CD4-positive, alpha-beta memory T cell (primary cell): Measurements from ENCODE around the gene MEIS2. TPM values are rescaled to one million over a fixed set of nuclear protein-coding genes. Genes with fewer than 3 reads are reported as not detected.

Experiments
- CTCF ChIA-PET: fragments of 350-600 bp; sonication (Branson Sonifier 250); formaldehyde crosslinking; loops from one replicate; lab custom pipeline; 2021; ENCODE audit warnings: inconsistent platforms; ENCODE audit not compliant: partially characterized antibody; lab: Charles Lee
- POLR2A ChIA-PET: fragments of 350-600 bp; sonication (Branson Sonifier 250); formaldehyde crosslinking; loops from one replicate; lab custom pipeline; 2021; ENCODE audit not compliant: partially characterized antibody; lab: Charles Lee
- DNase-seq, 5 donors: peaks; one replicate each; pipeline versions ENCODE4 v3.0.0 to v3.0.0-alpha.2; 2020 to 2022; ENCODE audit warnings: mixed read lengths in 1 of 5
- H3K27ac ChIP-seq: one replicate; pipeline ENCODE4 v1.7.0; 2013; ENCODE audit warnings: low read depth, low read length
- H3K27me3 ChIP-seq: 2 replicates; pipeline ENCODE4 v1.7.0; 2013; ENCODE audit warnings: mild to moderate bottlenecking, low read length, moderate library complexity; ENCODE audit not compliant: insufficient read depth
- H3K36me3 ChIP-seq: 2 replicates; pipeline ENCODE4 v1.7.0; 2013; ENCODE audit warnings: mild to moderate bottlenecking, low read length, moderate library complexity; ENCODE audit not compliant: insufficient read depth
- H3K4me1 ChIP-seq: 2 replicates; pipeline ENCODE4 v1.7.0; 2013; ENCODE audit warnings: mild to moderate bottlenecking, low read length, moderate library complexity; ENCODE audit not compliant: insufficient read depth
- H3K4me3 ChIP-seq, 2 donors: one replicate each; pipeline ENCODE4 v1.7.0; 2013; ENCODE audit warnings: low read length in 2 of 2, mild to moderate bottlenecking in 1 of 2
- H3K9me3 ChIP-seq, 2 donors: one replicate each; pipeline ENCODE4 v1.7.0; 2013; ENCODE audit warnings: low read length in 2 of 2, control low read depth in 1 of 2; ENCODE audit not compliant: control insufficient read depth in 1 of 2
- H3K27ac Mint-ChIP-seq, 7 donors: one replicate each; pipeline ENCODE4 v1.8.0; 2020 to 2021; ENCODE audit warnings: mixed read lengths in 7 of 7, mild to moderate bottlenecking in 6 of 7, inconsistent platforms in 3 of 7, moderate library complexity in 3 of 7
- H3K27me3 Mint-ChIP-seq, 2 donors: one replicate each; pipeline ENCODE4 v1.8.0; 2020 to 2021; ENCODE audit warnings: mixed read lengths in 2 of 2
- H3K36me3 Mint-ChIP-seq, 2 donors: one replicate each; pipeline ENCODE4 v1.8.0; 2020 to 2021; ENCODE audit warnings: mixed read lengths in 2 of 2, inconsistent platforms in 1 of 2, mild to moderate bottlenecking in 1 of 2
- H3K4me1 Mint-ChIP-seq, 4 donors: one replicate each; pipeline ENCODE4 v1.8.0; 2020 to 2021; ENCODE audit warnings: mixed read lengths in 4 of 4, mild to moderate bottlenecking in 1 of 4
- H3K4me3 Mint-ChIP-seq, 8 donors: one replicate each; pipeline ENCODE4 v1.8.0; 2020 to 2021; ENCODE audit warnings: mixed read lengths in 8 of 8, mild to moderate bottlenecking in 7 of 8, moderate library complexity in 6 of 8, inconsistent platforms in 3 of 8
- H3K9me3 Mint-ChIP-seq, 8 donors: one replicate each; pipeline ENCODE4 v1.8.0; 2020 to 2021; ENCODE audit warnings: mixed read lengths in 8 of 8, mild to moderate bottlenecking in 5 of 8, inconsistent platforms in 3 of 8, moderate library complexity in 1 of 8
- intact Hi-C: fragments of 100-400 bp; cut with micrococcal nuclease; formaldehyde crosslinking; loops from one replicate; pipeline ENCODE4 v1.15.1; 2023
- polyA plus RNA-seq, 2 donors: library from polyadenylated mRNA; unstranded; fragments of 300-500 nt; fragmentation: Illumina TruSeq; gene quantifications; one replicate each; pipeline ENCODE4 v1.2.3, GENCODE V29; 2021
- total RNA-seq, 2 experiments: library from RNA; stranded (reverse); gene quantifications; one replicate each; pipeline ENCODE4 v1.2.3, GENCODE V29; 2021

Gene MEIS2
- total and polyA plus RNA-seq, 4 experiments from 2014 or later: not detected

GRCh38 chr15:37137221-37137620 lies 36.9 kb upstream of the MEIS2 start:
- intact Hi-C loops: no loop called here
- no peaks in the 10 kb centered on the region for H3K36me3 ChIP-seq
- H3K4me1 ChIP-seq: no peaks in the 10 kb centered on the region
- H3K27me3 ChIP-seq: no peaks in the 10 kb centered on the region
- CTCF ChIA-PET: no interaction called here
- H3K4me3 ChIP-seq: no peak overlapping the region
- DNase-seq: no peak
- H3K4me1 Mint-ChIP-seq: no peaks in the 10 kb centered on the region
- H3K9me3 Mint-ChIP-seq: no peaks in the 10 kb centered on the region
- H3K9me3 ChIP-seq: no peaks in the 10 kb centered on the region
- POLR2A ChIA-PET: no interaction called here
- no peak overlapping the region for H3K27ac Mint-ChIP-seq
- H3K27me3 Mint-ChIP-seq: peaks cover 0 to 7% of the 10 kb centered on the region in 2 donors
- H3K4me3 Mint-ChIP-seq: no peak overlapping the region
- H3K27ac ChIP-seq: no peak overlapping the region
- H3K36me3 Mint-ChIP-seq: no peaks in the 10 kb centered on the region

GRCh38 chr15:37136666-37137065 lies 36.3 kb upstream of the MEIS2 start:
- Histone ChIP-seq H3K36me3 (no peaks in the 10 kb centered on the region), H3K9me3 (no peaks in the 10 kb centered on the region), H3K27me3 (no peaks in the 10 kb centered on the region), H3K4me1 (no peaks in the 10 kb centered on the region), H3K4me3 (no peak overlapping the region), H3K27ac (no peak overlapping the region)
- H3K9me3 Mint-ChIP-seq: no peaks in the 10 kb centered on the region
- CTCF ChIA-PET: no interaction called here
- peaks cover 0 to 10% of the 10 kb centered on the region in 2 donors for H3K27me3 Mint-ChIP-seq
- POLR2A ChIA-PET: no interaction called here
- H3K4me3 Mint-ChIP-seq: no peak overlapping the region
- H3K36me3 Mint-ChIP-seq: no peaks in the 10 kb centered on the region
- intact Hi-C loops: no loop called here
- no peaks in the 10 kb centered on the region for H3K4me1 Mint-ChIP-seq
- no peak overlapping the region for H3K27ac Mint-ChIP-seq
- DNase-seq: no peak

- no peak for DNase-seq
- no peaks in the 10 kb centered on the region for H3K27me3 ChIP-seq
- H3K4me1 Mint-ChIP-seq: no peaks in the 10 kb centered on the region
- intact Hi-C loops: no loop called here
- H3K4me1 ChIP-seq: no peaks in the 10 kb centered on the region
- H3K27me3 Mint-ChIP-seq: peaks cover 0 to 10% of the 10 kb centered on the region in 2 donors
- POLR2A ChIA-PET: no interaction called here
- H3K9me3 ChIP-seq: no peaks in the 10 kb centered on the region
- no peak overlapping the region for H3K4me3 Mint-ChIP-seq
- H3K27ac ChIP-seq: no peak overlapping the region
- no peaks in the 10 kb centered on the region for H3K36me3 Mint-ChIP-seq
- no peak overlapping the region for H3K4me3 ChIP-seq
- CTCF ChIA-PET: no interaction called here
- H3K36me3 ChIP-seq: no peaks in the 10 kb centered on the region
- H3K9me3 Mint-ChIP-seq: no peaks in the 10 kb centered on the region
- no peak overlapping the region for H3K27ac Mint-ChIP-seq
Measured at GRCh38 chr15:37135225-37135624, 34.9 kb upstream of the MEIS2 start.

- H3K27ac ChIP-seq: no peak overlapping the region
- ChIA-PET POLR2A (no interaction called here), CTCF (interaction anchor here (1.5 kb wide), 1 partner anchor 11 kb away, joined by 4 read pairs; no protein-coding TSS in a partner anchor)
- Mint-ChIP-seq H3K4me3 (no peak overlapping the region), H3K27ac (no peak overlapping the region), H3K4me1 (no peaks in the 10 kb centered on the region), H3K27me3 (peaks cover 0 to 10% of the 10 kb centered on the region in 2 donors), H3K9me3 (no peaks in the 10 kb centered on the region), H3K36me3 (no peaks in the 10 kb centered on the region)
- DNase-seq: no peak
- no peaks in the 10 kb centered on the region for H3K36me3 ChIP-seq
- no peaks in the 10 kb centered on the region for H3K9me3 ChIP-seq
- H3K27me3 ChIP-seq: no peaks in the 10 kb centered on the region
- no peaks in the 10 kb centered on the region for H3K4me1 ChIP-seq
- no peak overlapping the region for H3K4me3 ChIP-seq
- intact Hi-C loops: loop anchor here (1.0 to 5.0 kb wide), 2 partner anchors 632 to 1615 kb away; no protein-coding TSS in a partner anchor
Measured at GRCh38 chr15:37134699-37135131, 34.4 kb upstream of the MEIS2 start.

GRCh38 chr15:37134244-37134643 lies 33.9 kb upstream of the MEIS2 start:
- Mint-ChIP-seq H3K4me3 (no peak overlapping the region), H3K36me3 (no peaks in the 10 kb centered on the region), H3K27me3 (peaks cover 0 to 10% of the 10 kb centered on the region in 2 donors), H3K9me3 (no peaks in the 10 kb centered on the region), H3K4me1 (no peaks in the 10 kb centered on the region), H3K27ac (no peak overlapping the region)
- ChIA-PET POLR2A (no interaction called here), CTCF (interaction anchor here (1.5 kb wide), 1 partner anchor 10 kb away, joined by 4 read pairs; no protein-coding TSS in a partner anchor)
- Histone ChIP-seq H3K27ac (no peak overlapping the region), H3K4me3 (no peak overlapping the region), H3K9me3 (no peaks in the 10 kb centered on the region), H3K36me3 (no peaks in the 10 kb centered on the region), H3K27me3 (no peaks in the 10 kb centered on the region), H3K4me1 (no peaks in the 10 kb centered on the region)
- intact Hi-C loops: loop anchor here (1.0 to 5.0 kb wide), 2 partner anchors 632 to 1615 kb away; no protein-coding TSS in a partner anchor
- no peak for DNase-seq

GRCh38 chr15:37133602-37134001 lies 33.3 kb upstream of the MEIS2 start:
- CTCF ChIA-PET: interaction anchor here (1.5 kb wide), 1 partner anchor 10 kb away, joined by 4 read pairs; no protein-coding TSS in a partner anchor
- Histone ChIP-seq H3K4me1 (no peaks in the 10 kb centered on the region), H3K4me3 (no peak overlapping the region), H3K27me3 (no peaks in the 10 kb centered on the region), H3K36me3 (no peaks in the 10 kb centered on the region), H3K9me3 (no peaks in the 10 kb centered on the region), H3K27ac (no peak overlapping the region)
- no peak for DNase-seq
- H3K4me3 Mint-ChIP-seq: no peak overlapping the region
- intact Hi-C loops: loop anchor here (1.0 to 5.0 kb wide), 2 partner anchors 631 to 1614 kb away; no protein-coding TSS in a partner anchor
- H3K27ac Mint-ChIP-seq: no peak overlapping the region
- no peaks in the 10 kb centered on the region for H3K4me1 Mint-ChIP-seq
- peaks cover 1 to 10% of the 10 kb centered on the region in 2 donors for H3K27me3 Mint-ChIP-seq
- H3K9me3 Mint-ChIP-seq: no peaks in the 10 kb centered on the region
- no peaks in the 10 kb centered on the region for H3K36me3 Mint-ChIP-seq
- POLR2A ChIA-PET: no interaction called here

- H3K9me3 ChIP-seq: no peaks in the 10 kb centered on the region
- Mint-ChIP-seq H3K9me3 (no peaks in the 10 kb centered on the region), H3K4me1 (no peaks in the 10 kb centered on the region), H3K36me3 (no peaks in the 10 kb centered on the region), H3K4me3 (no peak overlapping the region), H3K27me3 (peaks cover 1 to 10% of the 10 kb centered on the region in 2 donors), H3K27ac (no peak overlapping the region)
- ChIA-PET POLR2A (no interaction called here), CTCF (no interaction called here)
- H3K4me1 ChIP-seq: no peaks in the 10 kb centered on the region
- no peaks in the 10 kb centered on the region for H3K36me3 ChIP-seq
- no peaks in the 10 kb centered on the region for H3K27me3 ChIP-seq
- no peak overlapping the region for H3K27ac ChIP-seq
- intact Hi-C loops: loop anchor here (5.0 kb wide), 1 partner anchor 631 kb away; no protein-coding TSS in a partner anchor
- no peak for DNase-seq
- no peak overlapping the region for H3K4me3 ChIP-seq
Measured at GRCh38 chr15:37132826-37133417, 32.6 kb upstream of the MEIS2 start.
